ENCODE results near the gene DOK6. TPM values are rescaled to one million over a fixed set of nuclear protein-coding genes. Genes with fewer than 3 reads are reported as not detected.

Gene DOK6
- total and polyA plus RNA-seq, 9 of the 15 experiments (the other 6 are each of a cell fraction or from before 2014, with no cell fraction given), result not detected

DNA sequence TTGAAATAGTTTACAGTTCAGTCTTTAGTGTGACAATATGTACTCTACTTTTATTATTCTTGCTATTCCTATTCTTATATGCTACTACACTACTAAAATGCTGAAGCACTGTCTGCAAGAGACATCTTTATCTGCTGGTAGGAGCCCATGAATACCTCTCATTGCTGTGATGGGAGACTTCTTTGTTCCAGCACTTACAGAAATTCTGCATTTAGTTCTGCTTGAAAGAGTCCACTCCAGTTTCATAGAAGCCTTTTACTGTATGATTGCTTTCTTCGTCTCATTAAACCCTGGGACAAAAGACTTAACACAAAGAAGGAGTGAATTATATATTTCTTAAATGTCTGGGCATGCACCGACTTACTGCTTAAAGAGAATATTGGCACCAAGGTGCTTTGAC, 274.3 kb downstream of the DOK6 start:
- WGBS (ENCODE audit: insufficient coverage, low coverage, missing lambda C conversion rate), result 10% methylated on average over 2 of the region's 2 CpGs

More for the DNA sequence above, 274.3 kb downstream of the DOK6 start:
- DNase-seq (ENCODE audit: extremely low read depth in 1 of 4, low spot score in 3 of 4) (no peak), ATAC-seq (no peak), FAIRE-seq (no peak)
- H4K20me1 ChIP-seq (replicated peaks; ENCODE audit: control insufficient read depth, insufficient read depth, low read length), result no peaks in the 10 kb centered on the region
- intact Hi-C loops (cut with micrococcal nuclease) (no loop called here), in situ Hi-C loops (cut with MboI) (no loop called here)
- H3K9me1 ChIP-seq (ENCODE audit: control insufficient read depth, insufficient read depth, low read length), result no peaks in the 10 kb centered on the region
- no peak overlapping the region for H3K27ac ChIP-seq (ENCODE audit: extremely low read depth, low read depth, low read length)
- no peaks in the 10 kb centered on the region for H3K27me3 ChIP-seq (ENCODE audit: control insufficient read depth in 2 of 2, insufficient read depth in 2 of 2, low read length in 2 of 2)
- H3K4me2 ChIP-seq (ENCODE audit: insufficient read depth, low read length), result no peak overlapping the region
- ChIA-PET POLR2A (no interaction called here), CTCF (ENCODE audit: low intra/inter-chr PET ratio) (no interaction called here)
- H2AFZ ChIP-seq (ENCODE audit: low read depth, low read length), result no peak overlapping the region
- H3K79me2 ChIP-seq (ENCODE audit: control insufficient read depth, insufficient read depth, low read length), result no peaks in the 10 kb centered on the region
- no TSS peak for BruUV-seq (replicated peaks)
- no peak for TF ChIP-seq TEAD1 (CRISPR knock-in tag; IDR thresholded peaks at IDR 0.05)
- TF ChIP-seq, protein P1, sequence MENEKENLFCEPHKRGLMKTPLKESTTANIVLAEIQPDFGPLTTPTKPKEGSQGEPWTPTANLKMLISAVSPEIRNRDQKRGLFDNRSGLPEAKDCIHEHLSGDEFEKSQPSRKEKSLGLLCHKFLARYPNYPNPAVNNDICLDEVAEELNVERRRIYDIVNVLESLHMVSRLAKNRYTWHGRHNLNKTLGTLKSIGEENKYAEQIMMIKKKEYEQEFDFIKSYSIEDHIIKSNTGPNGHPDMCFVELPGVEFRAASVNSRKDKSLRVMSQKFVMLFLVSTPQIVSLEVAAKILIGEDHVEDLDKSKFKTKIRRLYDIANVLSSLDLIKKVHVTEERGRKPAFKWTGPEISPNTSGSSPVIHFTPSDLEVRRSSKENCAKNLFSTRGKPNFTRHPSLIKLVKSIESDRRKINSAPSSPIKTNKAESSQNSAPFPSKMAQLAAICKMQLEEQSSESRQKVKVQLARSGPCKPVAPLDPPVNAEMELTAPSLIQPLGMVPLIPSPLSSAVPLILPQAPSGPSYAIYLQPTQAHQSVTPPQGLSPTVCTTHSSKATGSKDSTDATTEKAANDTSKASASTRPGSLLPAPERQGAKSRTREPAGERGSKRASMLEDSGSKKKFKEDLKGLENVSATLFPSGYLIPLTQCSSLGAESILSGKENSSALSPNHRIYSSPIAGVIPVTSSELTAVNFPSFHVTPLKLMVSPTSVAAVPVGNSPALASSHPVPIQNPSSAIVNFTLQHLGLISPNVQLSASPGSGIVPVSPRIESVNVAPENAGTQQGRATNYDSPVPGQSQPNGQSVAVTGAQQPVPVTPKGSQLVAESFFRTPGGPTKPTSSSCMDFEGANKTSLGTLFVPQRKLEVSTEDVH (IDR thresholded peaks at IDR 0.05; ENCODE audit: low read depth, partially characterized antibody), result no peak
- TF ChIP-seq PHB (CRISPR knock-in tag; IDR thresholded peaks at IDR 0.05), result no peak
- TF ChIP-seq, protein P2, sequence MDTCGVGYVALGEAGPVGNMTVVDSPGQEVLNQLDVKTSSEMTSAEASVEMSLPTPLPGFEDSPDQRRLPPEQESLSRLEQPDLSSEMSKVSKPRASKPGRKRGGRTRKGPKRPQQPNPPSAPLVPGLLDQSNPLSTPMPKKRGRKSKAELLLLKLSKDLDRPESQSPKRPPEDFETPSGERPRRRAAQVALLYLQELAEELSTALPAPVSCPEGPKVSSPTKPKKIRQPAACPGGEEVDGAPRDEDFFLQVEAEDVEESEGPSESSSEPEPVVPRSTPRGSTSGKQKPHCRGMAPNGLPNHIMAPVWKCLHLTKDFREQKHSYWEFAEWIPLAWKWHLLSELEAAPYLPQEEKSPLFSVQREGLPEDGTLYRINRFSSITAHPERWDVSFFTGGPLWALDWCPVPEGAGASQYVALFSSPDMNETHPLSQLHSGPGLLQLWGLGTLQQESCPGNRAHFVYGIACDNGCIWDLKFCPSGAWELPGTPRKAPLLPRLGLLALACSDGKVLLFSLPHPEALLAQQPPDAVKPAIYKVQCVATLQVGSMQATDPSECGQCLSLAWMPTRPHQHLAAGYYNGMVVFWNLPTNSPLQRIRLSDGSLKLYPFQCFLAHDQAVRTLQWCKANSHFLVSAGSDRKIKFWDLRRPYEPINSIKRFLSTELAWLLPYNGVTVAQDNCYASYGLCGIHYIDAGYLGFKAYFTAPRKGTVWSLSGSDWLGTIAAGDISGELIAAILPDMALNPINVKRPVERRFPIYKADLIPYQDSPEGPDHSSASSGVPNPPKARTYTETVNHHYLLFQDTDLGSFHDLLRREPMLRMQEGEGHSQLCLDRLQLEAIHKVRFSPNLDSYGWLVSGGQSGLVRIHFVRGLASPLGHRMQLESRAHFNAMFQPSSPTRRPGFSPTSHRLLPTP (IDR thresholded peaks at IDR 0.05; ENCODE audit: borderline replicate concordance, extremely low read depth, insufficient read length), result no peak
- no peak for TF ChIP-seq MCM5 (IDR thresholded peaks at IDR 0.05; ENCODE audit: low read depth)
- TF ChIP-seq, protein P3, sequence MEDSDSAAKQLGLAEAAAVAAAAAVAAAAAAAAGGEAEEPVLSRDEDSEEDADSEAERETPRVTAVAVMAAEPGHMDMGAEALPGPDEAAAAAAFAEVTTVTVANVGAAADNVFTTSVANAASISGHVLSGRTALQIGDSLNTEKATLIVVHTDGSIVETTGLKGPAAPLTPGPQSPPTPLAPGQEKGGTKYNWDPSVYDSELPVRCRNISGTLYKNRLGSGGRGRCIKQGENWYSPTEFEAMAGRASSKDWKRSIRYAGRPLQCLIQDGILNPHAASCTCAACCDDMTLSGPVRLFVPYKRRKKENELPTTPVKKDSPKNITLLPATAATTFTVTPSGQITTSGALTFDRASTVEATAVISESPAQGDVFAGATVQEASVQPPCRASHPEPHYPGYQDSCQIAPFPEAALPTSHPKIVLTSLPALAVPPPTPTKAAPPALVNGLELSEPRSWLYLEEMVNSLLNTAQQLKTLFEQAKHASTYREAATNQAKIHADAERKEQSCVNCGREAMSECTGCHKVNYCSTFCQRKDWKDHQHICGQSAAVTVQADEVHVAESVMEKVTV (CRISPR knock-in tag; IDR thresholded peaks at IDR 0.05), result no peak
- TF ChIP-seq, protein P4, sequence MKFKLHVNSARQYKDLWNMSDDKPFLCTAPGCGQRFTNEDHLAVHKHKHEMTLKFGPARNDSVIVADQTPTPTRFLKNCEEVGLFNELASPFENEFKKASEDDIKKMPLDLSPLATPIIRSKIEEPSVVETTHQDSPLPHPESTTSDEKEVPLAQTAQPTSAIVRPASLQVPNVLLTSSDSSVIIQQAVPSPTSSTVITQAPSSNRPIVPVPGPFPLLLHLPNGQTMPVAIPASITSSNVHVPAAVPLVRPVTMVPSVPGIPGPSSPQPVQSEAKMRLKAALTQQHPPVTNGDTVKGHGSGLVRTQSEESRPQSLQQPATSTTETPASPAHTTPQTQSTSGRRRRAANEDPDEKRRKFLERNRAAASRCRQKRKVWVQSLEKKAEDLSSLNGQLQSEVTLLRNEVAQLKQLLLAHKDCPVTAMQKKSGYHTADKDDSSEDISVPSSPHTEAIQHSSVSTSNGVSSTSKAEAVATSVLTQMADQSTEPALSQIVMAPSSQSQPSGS (CRISPR knock-in tag; IDR thresholded peaks at IDR 0.05), result no peak
- no peak for TF ChIP-seq ZNF133 (CRISPR knock-in tag; IDR thresholded peaks at IDR 0.05)
- TF ChIP-seq RFX1 (IDR thresholded peaks at IDR 0.05), result no peak
- H3K4me1 ChIP-seq (replicated peaks in 1 of 2; ENCODE audit: control insufficient read depth in 2 of 2, insufficient read depth in 2 of 2, low read length in 2 of 2), result no peaks in the 10 kb centered on the region
- no peaks in the 10 kb centered on the region for H3K36me3 ChIP-seq (ENCODE audit: control insufficient read depth, insufficient read depth, low read length)
- no peak overlapping the region for H3K9ac ChIP-seq (ENCODE audit: insufficient read depth in 1 of 2, low read depth in 2 of 2, low read length in 2 of 2)
- H3K4me3 ChIP-seq, result no peak overlapping the region
- H3K9me3 ChIP-seq (replicated peaks; ENCODE audit: control insufficient read depth, insufficient read depth, low read depth, low read length), result no peaks in the 10 kb centered on the region
